Activated T-helper 2 cell treated with anti-CD3 and anti-CD28 coated beads, Interferon-gamma antibody, Interleukin-2, Interleukin-4, amounts not matched to agents 10 μg/mL and 5 μg/mL and 100 μg/mL, durations not matched to agents 14 hours and 24 hours and 36 hours (primary cell): ENCODE measurements around the gene WWOX. TPM values are rescaled to one million over a fixed set of nuclear protein-coding genes. Genes with fewer than 3 reads are reported as not detected.

Experiments
- DNase-seq: peaks from one replicate; pipeline ENCODE4 v3.0.0; 2021; ENCODE audit warnings: low spot score
- H3K27ac Mint-ChIP-seq: one replicate; pipeline ENCODE4 v1.8.0; 2021; ENCODE audit warnings: mixed read lengths
- H3K27me3 Mint-ChIP-seq: one replicate; pipeline ENCODE4 v1.8.0; 2021; ENCODE audit warnings: low read depth, mixed read lengths
- H3K36me3 Mint-ChIP-seq: one replicate; pipeline ENCODE4 v1.8.0; 2021; ENCODE audit warnings: low read depth, mixed read lengths
- H3K4me1 Mint-ChIP-seq: one replicate; pipeline ENCODE4 v1.8.0; 2021; ENCODE audit warnings: low read depth, mixed read lengths
- H3K4me3 Mint-ChIP-seq: one replicate; pipeline ENCODE4 v1.8.0; 2021; ENCODE audit warnings: low read depth, mild to moderate bottlenecking, moderate library complexity, mixed read lengths
- H3K9me3 Mint-ChIP-seq: one replicate; pipeline ENCODE4 v1.8.0; 2021; ENCODE audit warnings: mixed read lengths
- intact Hi-C: fragments of 100-400 bp; cut with micrococcal nuclease; formaldehyde crosslinking; loops from one replicate; pipeline ENCODE4 v1.15.1; 2023
- total RNA-seq: library from RNA; stranded (reverse); gene quantifications from 2 replicates; pipeline ENCODE4 v1.2.3, GENCODE V29; 2022

Gene WWOX
- total RNA-seq, 1 donor from 2014 or later: 19.0 TPM

GRCh38 chr16:78985716-78986605 lies 886.5 kb downstream of the WWOX start:
- Mint-ChIP-seq H3K36me3 (no peaks in the 10 kb centered on the region), H3K27me3 (peaks cover 1% of the 10 kb centered on the region), H3K4me1 (no peaks in the 10 kb centered on the region), H3K4me3 (no peak overlapping the region), H3K27ac (no peak overlapping the region), H3K9me3 (no peaks in the 10 kb centered on the region)
- intact Hi-C loops: no loop called here
- no peak for DNase-seq

DNA sequence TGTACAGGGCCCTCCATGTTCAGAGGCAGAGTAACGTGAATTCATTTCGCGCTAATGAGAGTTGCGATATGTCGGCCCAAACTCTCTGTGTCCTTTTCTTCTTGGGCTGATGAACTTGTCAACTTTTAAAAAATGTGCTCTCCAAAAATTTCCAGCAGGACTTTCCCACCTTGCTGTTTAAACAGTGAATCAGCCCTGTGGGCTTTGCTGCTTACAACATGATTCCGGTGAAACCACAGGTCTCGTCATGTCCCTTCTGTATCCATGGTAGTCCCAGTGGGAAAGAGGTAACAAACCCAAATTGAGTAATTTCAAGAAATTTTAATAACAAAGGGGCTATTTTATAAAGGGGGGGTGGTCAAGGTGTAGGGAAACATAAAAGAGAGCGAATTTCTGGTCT lies 888.2 kb downstream of the WWOX start:
- DNase-seq: no peak
- Mint-ChIP-seq H3K27me3 (peaks cover 1% of the 10 kb centered on the region), H3K4me1 (no peaks in the 10 kb centered on the region), H3K36me3 (no peaks in the 10 kb centered on the region), H3K27ac (no peak overlapping the region), H3K4me3 (no peak overlapping the region), H3K9me3 (no peaks in the 10 kb centered on the region)
- intact Hi-C loops: no loop called here

- Mint-ChIP-seq H3K27ac (no peak overlapping the region), H3K4me1 (no peaks in the 10 kb centered on the region), H3K27me3 (peaks cover 1% of the 10 kb centered on the region)
Measured at GRCh38 chr16:78988361-78988969, 889.0 kb downstream of the WWOX start.

GRCh38 chr16:78990309-78990701 lies 890.9 kb downstream of the WWOX start:
- Mint-ChIP-seq H3K9me3 (no peaks in the 10 kb centered on the region), H3K27me3 (peaks cover 1% of the 10 kb centered on the region), H3K27ac (no peak overlapping the region)

More at GRCh38 chr16:78988361-78988969, 889.0 kb downstream of the WWOX start:
- Mint-ChIP-seq H3K9me3 (no peaks in the 10 kb centered on the region), H3K36me3 (no peaks in the 10 kb centered on the region), H3K4me3 (no peak overlapping the region)
- no peak for DNase-seq
- intact Hi-C loops: no loop called here

GRCh38 chr16:78992001-78992400 lies 892.5 kb downstream of the WWOX start:
- no peaks in the 10 kb centered on the region for H3K36me3 Mint-ChIP-seq
- H3K4me3 Mint-ChIP-seq: no peak overlapping the region
- no peak overlapping the region for H3K27ac Mint-ChIP-seq
- peaks cover 1% of the 10 kb centered on the region for H3K27me3 Mint-ChIP-seq
- no peaks in the 10 kb centered on the region for H3K9me3 Mint-ChIP-seq
- intact Hi-C loops: no loop called here
- DNase-seq: no peak
- H3K4me1 Mint-ChIP-seq: peaks cover 12% of the 10 kb centered on the region

More at GRCh38 chr16:78990309-78990701, 890.9 kb downstream of the WWOX start:
- no peak overlapping the region for H3K4me3 Mint-ChIP-seq
- peaks cover 4% of the 10 kb centered on the region for H3K4me1 Mint-ChIP-seq
- intact Hi-C loops: no loop called here
- DNase-seq: no peak
- H3K36me3 Mint-ChIP-seq: no peaks in the 10 kb centered on the region

GRCh38 chr16:78993346-78993745 lies 893.9 kb downstream of the WWOX start:
- Mint-ChIP-seq H3K9me3 (no peaks in the 10 kb centered on the region), H3K27ac (no peak overlapping the region), H3K36me3 (no peaks in the 10 kb centered on the region), H3K4me1 (peaks cover 13% of the 10 kb centered on the region), H3K27me3 (no peaks in the 10 kb centered on the region), H3K4me3 (no peak overlapping the region)
- DNase-seq: no peak
- intact Hi-C loops: no loop called here

- Mint-ChIP-seq H3K9me3 (no peaks in the 10 kb centered on the region), H3K36me3 (no peaks in the 10 kb centered on the region), H3K27ac (no peak overlapping the region), H3K27me3 (no peaks in the 10 kb centered on the region), H3K4me3 (no peak overlapping the region), H3K4me1 (peaks cover 13% of the 10 kb centered on the region)
- DNase-seq: no peak
- intact Hi-C loops: no loop called here
Measured at GRCh38 chr16:78994135-78994745, 894.8 kb downstream of the WWOX start.

GRCh38 chr16:78995441-78995840 lies 896.0 kb downstream of the WWOX start:
- H3K9me3 Mint-ChIP-seq: no peaks in the 10 kb centered on the region
- intact Hi-C loops: no loop called here
- H3K4me3 Mint-ChIP-seq: no peak overlapping the region
- no peak overlapping the region for H3K27ac Mint-ChIP-seq
- H3K36me3 Mint-ChIP-seq: no peaks in the 10 kb centered on the region
- no peaks in the 10 kb centered on the region for H3K27me3 Mint-ChIP-seq
- H3K4me1 Mint-ChIP-seq: peaks cover 13% of the 10 kb centered on the region
- no peak for DNase-seq

- Mint-ChIP-seq H3K4me1 (peaks cover 13% of the 10 kb centered on the region), H3K4me3 (no peak overlapping the region), H3K36me3 (no peaks in the 10 kb centered on the region), H3K27me3 (no peaks in the 10 kb centered on the region), H3K27ac (no peak overlapping the region), H3K9me3 (no peaks in the 10 kb centered on the region)
- DNase-seq: no peak
- intact Hi-C loops: no loop called here
Measured at GRCh38 chr16:78996790-78997189, 897.3 kb downstream of the WWOX start.

GRCh38 chr16:78998879-78999278 lies 899.4 kb downstream of the WWOX start:
- H3K27me3 Mint-ChIP-seq: no peaks in the 10 kb centered on the region
- intact Hi-C loops: no loop called here
- H3K4me1 Mint-ChIP-seq: peaks cover 14% of the 10 kb centered on the region
- H3K36me3 Mint-ChIP-seq: no peaks in the 10 kb centered on the region
- no peak for DNase-seq
- no peak overlapping the region for H3K27ac Mint-ChIP-seq
- H3K4me3 Mint-ChIP-seq: no peak overlapping the region
- H3K9me3 Mint-ChIP-seq: no peaks in the 10 kb centered on the region

DNA sequence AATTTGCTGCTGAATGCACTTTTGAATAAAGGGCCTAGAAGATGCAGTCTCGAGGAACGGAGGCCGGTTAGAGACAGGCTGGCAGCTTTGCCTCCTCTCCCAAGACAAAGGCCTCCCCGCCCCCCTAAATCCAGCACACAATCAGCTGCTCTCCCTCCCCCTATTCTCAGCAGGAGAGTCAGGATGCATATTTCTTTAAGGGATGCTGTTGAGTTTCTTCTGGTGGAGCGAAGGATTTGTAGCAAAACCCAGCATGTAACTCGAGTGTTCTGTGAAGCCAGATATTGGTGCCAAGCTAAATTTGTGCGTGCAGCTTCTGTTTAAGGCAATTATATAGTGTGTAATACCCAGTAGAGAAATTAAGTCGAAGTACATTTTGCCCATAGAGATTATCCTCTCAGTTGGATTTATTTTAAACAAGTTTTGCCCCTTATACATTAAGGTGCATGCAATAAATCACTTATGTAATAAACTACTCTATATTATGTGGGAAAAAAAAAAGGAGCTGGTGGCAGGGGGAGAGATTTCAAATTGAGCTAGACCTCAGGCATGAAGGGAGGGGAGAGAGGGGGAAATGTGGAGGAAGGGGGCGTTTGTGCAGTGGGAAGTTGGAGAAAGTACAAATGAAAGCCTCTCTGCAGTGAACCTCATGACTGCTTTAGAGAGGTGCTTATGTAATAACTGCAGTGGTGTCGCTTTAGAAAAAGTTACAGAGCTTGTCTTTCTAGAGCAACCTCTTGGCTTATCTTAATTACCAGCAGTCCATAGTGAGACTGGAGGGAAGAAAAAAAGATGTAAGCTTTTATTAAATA lies 901.9 kb downstream of the WWOX start:
- Mint-ChIP-seq H3K27ac (no peak overlapping the region), H3K36me3 (no peaks in the 10 kb centered on the region), H3K27me3 (no peaks in the 10 kb centered on the region), H3K4me3 (no peak overlapping the region), H3K9me3 (no peaks in the 10 kb centered on the region), H3K4me1 (peaks cover 11% of the 10 kb centered on the region)
- DNase-seq: no peak
- intact Hi-C loops: no loop called here

DNA sequence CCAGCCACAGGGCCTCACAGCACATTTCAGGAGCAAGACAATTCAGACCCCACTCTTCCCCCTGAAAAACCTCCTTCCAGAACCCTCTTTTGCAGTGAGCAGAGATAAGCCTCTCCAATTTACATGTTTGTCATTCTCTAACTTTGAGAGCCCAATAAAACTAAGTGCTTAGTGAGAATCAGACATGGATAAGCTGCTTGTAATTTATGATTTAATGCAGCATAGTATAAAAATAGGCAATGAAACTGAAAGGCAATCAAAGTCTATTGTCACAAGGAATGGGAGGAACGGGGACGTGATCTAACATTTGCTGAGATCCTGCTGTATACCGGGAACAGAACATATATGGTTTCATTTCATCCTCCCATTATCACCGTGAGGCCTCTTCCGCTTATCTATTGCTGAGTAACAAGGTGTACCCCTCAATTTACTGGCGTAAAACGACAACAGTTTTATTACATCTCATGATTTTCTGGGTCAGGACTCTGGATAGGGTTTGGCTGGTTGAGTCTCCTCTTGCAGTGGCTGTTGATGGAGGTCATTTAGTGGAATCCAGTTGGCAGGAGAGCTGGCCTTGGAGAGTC lies 903.7 kb downstream of the WWOX start:
- H3K27me3 Mint-ChIP-seq: no peaks in the 10 kb centered on the region
- no peak overlapping the region for H3K4me3 Mint-ChIP-seq
- H3K4me1 Mint-ChIP-seq: peaks cover 22% of the 10 kb centered on the region
- no peak for DNase-seq
- H3K27ac Mint-ChIP-seq: no peak overlapping the region
- intact Hi-C loops: no loop called here
- no peaks in the 10 kb centered on the region for H3K36me3 Mint-ChIP-seq
- no peaks in the 10 kb centered on the region for H3K9me3 Mint-ChIP-seq
